ENCODE results near the gene ARHGEF26. TPM values are rescaled to one million over a fixed set of nuclear protein-coding genes. Genes with fewer than 3 reads are reported as not detected.

ARHGEF26 gene
- polyA plus RNA-seq, 1 donor (not counting 4 experiments of a cell fraction or from before 2014, with no cell fraction given), result 2.2 TPM

DNA sequence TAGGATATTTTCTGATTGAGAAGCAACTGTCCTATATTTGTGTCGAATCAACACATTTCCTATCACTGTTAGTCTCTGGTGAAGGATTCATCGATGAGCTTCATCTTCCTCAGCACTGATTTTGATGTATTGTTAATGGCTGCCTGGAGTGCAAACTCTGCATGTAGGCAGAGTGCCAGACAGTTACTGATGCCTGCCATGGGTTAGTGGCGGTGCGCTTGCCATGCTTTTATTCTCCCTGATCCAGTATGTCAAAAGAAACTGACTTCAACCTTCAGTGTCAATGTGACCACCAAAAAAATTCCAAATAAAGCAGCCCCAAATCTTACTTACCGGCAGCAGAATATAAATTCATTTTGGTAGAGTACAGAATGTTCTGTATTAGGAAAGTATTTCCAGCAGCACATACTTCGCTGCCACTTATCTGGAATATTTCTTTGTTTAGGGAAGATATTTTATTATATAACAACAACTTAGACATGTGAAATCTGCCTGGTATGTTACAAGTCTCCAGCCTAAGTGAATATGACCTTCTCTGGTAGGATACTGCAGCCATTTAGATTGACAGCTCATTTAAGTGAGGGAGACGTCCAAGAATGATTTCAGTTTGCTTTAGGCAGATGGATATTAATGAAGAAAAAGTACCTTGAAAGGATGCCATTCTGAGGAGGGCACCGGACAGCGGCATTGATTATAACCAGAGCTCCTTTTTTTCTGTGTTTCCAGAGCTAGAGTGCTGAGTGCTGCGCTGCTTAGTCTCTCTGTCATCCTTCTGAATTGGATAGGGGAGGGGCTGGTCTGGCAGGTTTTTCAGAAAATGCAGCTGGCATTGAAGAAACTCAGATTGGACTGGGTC lies 59.9 kb downstream of the ARHGEF26 start:
- H3K4me1 ChIP-seq (ENCODE audit: control insufficient read depth, extremely low read depth, insufficient read depth, low read length), result no peaks in the 10 kb centered on the region
- no peaks in the 10 kb centered on the region for H4K20me1 ChIP-seq (ENCODE audit: control insufficient read depth, extremely low read depth, insufficient read depth, low read length)
- H3K36me3 ChIP-seq (ENCODE audit: control insufficient read depth in 2 of 2, extremely low read depth in 1 of 2, insufficient read depth in 2 of 2, low read length in 2 of 2), result no peaks in the 10 kb centered on the region
- no peaks in the 10 kb centered on the region for H3K9me1 ChIP-seq (ENCODE audit: control insufficient read depth, extremely low read depth, insufficient read depth, low read length)
- H3K27me3 ChIP-seq (ENCODE audit: control insufficient read depth, extremely low read depth, insufficient read depth, low read length), result no peaks in the 10 kb centered on the region
- H3K4me2 ChIP-seq (ENCODE audit: control insufficient read depth, extremely low read depth, insufficient read depth, low read depth, low read length), result no peak overlapping the region
- no peak for FAIRE-seq
- H3K9ac ChIP-seq (ENCODE audit: control insufficient read depth, extremely low read depth, insufficient read depth, low read length), result no peak overlapping the region
- H2AFZ ChIP-seq (ENCODE audit: control insufficient read depth, low read length), result no peak overlapping the region
- no peak overlapping the region for H3K4me3 ChIP-seq (ENCODE audit: control insufficient read depth in 2 of 3, extremely low read depth in 1 of 3, insufficient read depth in 2 of 3, low read depth in 1 of 3, low read length in 3 of 3)
- dilution Hi-C loops (cut with MboI; ENCODE audit: extremely low pct_ligation_motif_present, low sequenced_read_pairs), result no loop called here
- no peak for TF ChIP-seq EZH2 (IDR thresholded peaks at IDR 0.05; ENCODE audit: low read length)
- TF ChIP-seq, protein P1, sequence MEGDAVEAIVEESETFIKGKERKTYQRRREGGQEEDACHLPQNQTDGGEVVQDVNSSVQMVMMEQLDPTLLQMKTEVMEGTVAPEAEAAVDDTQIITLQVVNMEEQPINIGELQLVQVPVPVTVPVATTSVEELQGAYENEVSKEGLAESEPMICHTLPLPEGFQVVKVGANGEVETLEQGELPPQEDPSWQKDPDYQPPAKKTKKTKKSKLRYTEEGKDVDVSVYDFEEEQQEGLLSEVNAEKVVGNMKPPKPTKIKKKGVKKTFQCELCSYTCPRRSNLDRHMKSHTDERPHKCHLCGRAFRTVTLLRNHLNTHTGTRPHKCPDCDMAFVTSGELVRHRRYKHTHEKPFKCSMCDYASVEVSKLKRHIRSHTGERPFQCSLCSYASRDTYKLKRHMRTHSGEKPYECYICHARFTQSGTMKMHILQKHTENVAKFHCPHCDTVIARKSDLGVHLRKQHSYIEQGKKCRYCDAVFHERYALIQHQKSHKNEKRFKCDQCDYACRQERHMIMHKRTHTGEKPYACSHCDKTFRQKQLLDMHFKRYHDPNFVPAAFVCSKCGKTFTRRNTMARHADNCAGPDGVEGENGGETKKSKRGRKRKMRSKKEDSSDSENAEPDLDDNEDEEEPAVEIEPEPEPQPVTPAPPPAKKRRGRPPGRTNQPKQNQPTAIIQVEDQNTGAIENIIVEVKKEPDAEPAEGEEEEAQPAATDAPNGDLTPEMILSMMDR (optimal IDR thresholded peaks at IDR 0.05 in 1 of 3, IDR thresholded peaks at IDR 0.05 in 1 of 3, conservative IDR thresholded peaks at IDR 0.05 in 1 of 3; ENCODE audit: extremely low read depth in 1 of 3, insufficient read depth in 2 of 3, low read length in 3 of 3), result no peak
- H3K27ac ChIP-seq (ENCODE audit: control insufficient read depth, insufficient read depth, low read length), result no peak overlapping the region
- no peaks in the 10 kb centered on the region for H3K9me3 ChIP-seq (ENCODE audit: control insufficient read depth, low read depth, low read length)
- no peaks in the 10 kb centered on the region for H3K79me2 ChIP-seq (ENCODE audit: control insufficient read depth, insufficient read depth, low read length)
- no peak for DNase-seq (ENCODE audit: low read depth, low spot score)

GRCh38 chr3:154182322-154182922 lies 61.2 kb downstream of the ARHGEF26 start:
- DNase-seq (ENCODE audit: low read depth, low spot score), result no peak
- no peaks in the 10 kb centered on the region for H3K4me1 ChIP-seq (ENCODE audit: control insufficient read depth, extremely low read depth, insufficient read depth, low read length)
- FAIRE-seq, result no peak
- H3K9ac ChIP-seq (ENCODE audit: control insufficient read depth, extremely low read depth, insufficient read depth, low read length), result no peak overlapping the region
- no peaks in the 10 kb centered on the region for H3K9me3 ChIP-seq (ENCODE audit: control insufficient read depth, low read depth, low read length)
- H2AFZ ChIP-seq (ENCODE audit: control insufficient read depth, low read length), result no peak overlapping the region
- no peaks in the 10 kb centered on the region for H3K36me3 ChIP-seq (ENCODE audit: control insufficient read depth in 2 of 2, extremely low read depth in 1 of 2, insufficient read depth in 2 of 2, low read length in 2 of 2)
- H3K79me2 ChIP-seq (ENCODE audit: control insufficient read depth, insufficient read depth, low read length), result no peaks in the 10 kb centered on the region
- no peaks in the 10 kb centered on the region for H4K20me1 ChIP-seq (ENCODE audit: control insufficient read depth, extremely low read depth, insufficient read depth, low read length)
- H3K27me3 ChIP-seq (ENCODE audit: control insufficient read depth, extremely low read depth, insufficient read depth, low read length), result no peaks in the 10 kb centered on the region
- H3K27ac ChIP-seq (ENCODE audit: control insufficient read depth, insufficient read depth, low read length), result no peak overlapping the region
- no peak overlapping the region for H3K4me3 ChIP-seq (ENCODE audit: control insufficient read depth in 2 of 3, extremely low read depth in 1 of 3, insufficient read depth in 2 of 3, low read depth in 1 of 3, low read length in 3 of 3)
- TF ChIP-seq, protein P1 (optimal IDR thresholded peaks at IDR 0.05 in 1 of 3, IDR thresholded peaks at IDR 0.05 in 1 of 3, conservative IDR thresholded peaks at IDR 0.05 in 1 of 3; ENCODE audit: extremely low read depth in 1 of 3, insufficient read depth in 2 of 3, low read length in 3 of 3), result no peak
- TF ChIP-seq EZH2 (IDR thresholded peaks at IDR 0.05; ENCODE audit: low read length), result no peak
- no peak overlapping the region for H3K4me2 ChIP-seq (ENCODE audit: control insufficient read depth, extremely low read depth, insufficient read depth, low read depth, low read length)
- H3K9me1 ChIP-seq (ENCODE audit: control insufficient read depth, extremely low read depth, insufficient read depth, low read length), result no peaks in the 10 kb centered on the region
- dilution Hi-C loops (cut with MboI; ENCODE audit: extremely low pct_ligation_motif_present, low sequenced_read_pairs), result no loop called here

Data from keratinocyte (primary cell).